OCI-LY3 (cell line): ENCODE results near the gene C1orf21.

Source experiments
- CTCF ChIP-seq: fragments of 200-600, 300-600 bp; sonication (generic); IDR thresholded peaks from 2 replicates; pipeline ENCODE4 v1.5.1; 2014; ENCODE audit warnings: antibody characterized with exemption, low read length, low read depth
- EZH2phosphoT487 ChIP-seq: fragments of 200-600 bp; shearing (Covaris generic); IDR thresholded peaks from 2 replicates; pipeline ENCODE4 v1.6.1; 2018; ENCODE audit warnings: antibody characterized with exemption, mixed run types, low read depth

- TF ChIP-seq EZH2phosphoT487: no peak
- TF ChIP-seq CTCF: no peak
Measured at GRCh38 chr1:184443201-184443600, 56.4 kb downstream of the C1orf21 start.
